KBM-7 (cell line): ENCODE measurements around the gene RBFOX2.

Source experiments
- DNase-seq: peaks from one replicate; pipeline ENCODE4 v3.0.0-alpha.2; 2015
- in situ Hi-C: fragments of 300-500 bp; cut with MboI; formaldehyde crosslinking; loops from 2 replicates; pipeline ENCODE4 v1.14.3; 2020; ENCODE audit warnings: low sequenced_read_pairs, low pct_unique_long_range_greater_than_20kb, mixed read lengths

RBFOX2 gene

DNA sequence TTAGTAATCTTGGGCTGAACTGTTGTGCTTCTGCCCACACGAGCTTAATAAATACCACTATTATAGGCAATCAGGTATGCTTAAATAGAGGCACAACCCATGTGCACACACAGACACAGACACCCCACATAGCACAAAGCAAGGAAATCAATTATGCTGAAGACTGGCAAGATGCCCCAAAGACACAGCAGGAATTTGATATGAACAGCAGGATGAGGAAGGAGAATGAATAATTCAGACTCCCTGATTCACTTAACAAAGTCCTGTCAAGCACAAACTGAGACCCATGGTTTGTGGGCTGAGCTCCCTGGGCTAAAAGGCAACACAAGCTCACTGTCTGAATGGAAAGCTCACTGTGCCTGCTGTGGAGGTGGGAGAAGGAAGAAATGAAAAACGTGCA is 42.5 kb downstream of the RBFOX2 start:
- in situ Hi-C loops, result no loop called here

DNA sequence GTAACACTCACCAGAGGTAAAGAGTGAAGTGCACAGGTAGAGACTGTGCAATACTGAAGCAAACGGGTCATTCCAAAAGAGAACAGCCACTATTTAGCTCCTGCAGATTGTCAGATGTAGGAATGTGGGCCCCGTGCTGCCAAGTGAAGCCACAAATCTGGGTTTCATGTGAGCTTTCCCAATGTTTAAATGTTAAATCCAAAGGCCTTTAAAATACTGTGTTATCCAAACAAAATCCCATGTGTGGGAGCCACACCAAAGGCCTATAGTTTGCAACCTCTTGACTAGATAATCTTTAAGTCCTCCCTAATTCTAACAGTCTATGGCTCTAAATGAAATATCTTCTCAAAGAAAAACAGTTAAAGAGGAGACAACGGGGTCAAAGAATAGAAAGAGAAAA is 43.3 kb downstream of the RBFOX2 start:
- DNase-seq, result no peak
- in situ Hi-C loops, result no loop called here

More for the DNA sequence above, 42.5 kb downstream of the RBFOX2 start:
- DNase-seq, result no peak

DNA sequence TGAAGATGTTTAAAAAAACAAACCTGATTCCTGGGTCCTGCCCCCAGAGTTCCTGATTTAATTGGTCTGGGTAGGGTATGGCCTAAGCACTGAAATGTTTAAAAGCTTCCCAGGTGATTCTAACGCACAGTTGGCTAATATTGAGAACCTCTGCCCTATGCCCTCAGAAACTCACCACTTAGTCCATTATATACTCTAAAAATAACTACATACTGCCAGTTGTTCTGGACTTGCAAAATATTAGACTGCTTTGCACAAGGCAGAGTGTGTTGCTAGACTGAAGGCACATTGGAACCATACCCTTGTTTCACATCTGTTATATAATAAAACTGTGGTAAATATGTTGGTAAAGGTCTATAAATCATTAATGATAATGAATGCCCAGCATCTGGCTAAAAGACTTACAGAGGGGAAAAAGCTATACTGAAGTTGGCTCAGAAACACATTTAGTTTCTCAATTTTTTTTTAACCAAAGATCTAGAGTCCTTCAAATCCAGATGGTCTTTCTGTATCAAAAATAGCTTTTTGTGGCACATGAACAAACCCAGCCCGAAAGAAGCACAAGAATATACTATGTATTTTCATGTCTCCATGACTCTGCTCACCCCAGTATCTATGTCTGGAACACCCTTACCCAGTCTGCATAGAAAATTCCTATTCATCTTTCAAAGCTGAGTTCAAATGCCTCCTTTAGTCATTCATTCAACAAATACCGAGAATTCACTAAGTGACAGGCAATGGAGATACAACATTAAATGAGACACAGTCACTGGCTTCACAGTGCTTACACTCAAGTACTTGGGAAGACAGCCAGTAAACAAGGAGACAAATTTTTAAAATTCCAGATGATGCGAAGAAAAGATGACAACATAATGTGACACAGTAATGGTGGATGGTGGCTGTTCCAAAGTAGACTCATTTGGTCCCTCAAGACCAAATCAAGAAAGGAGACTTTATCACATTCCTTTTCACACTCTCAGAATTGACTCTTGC is 44.1 kb downstream of the RBFOX2 start:
- no peak for DNase-seq
- in situ Hi-C loops, result no loop called here

DNA sequence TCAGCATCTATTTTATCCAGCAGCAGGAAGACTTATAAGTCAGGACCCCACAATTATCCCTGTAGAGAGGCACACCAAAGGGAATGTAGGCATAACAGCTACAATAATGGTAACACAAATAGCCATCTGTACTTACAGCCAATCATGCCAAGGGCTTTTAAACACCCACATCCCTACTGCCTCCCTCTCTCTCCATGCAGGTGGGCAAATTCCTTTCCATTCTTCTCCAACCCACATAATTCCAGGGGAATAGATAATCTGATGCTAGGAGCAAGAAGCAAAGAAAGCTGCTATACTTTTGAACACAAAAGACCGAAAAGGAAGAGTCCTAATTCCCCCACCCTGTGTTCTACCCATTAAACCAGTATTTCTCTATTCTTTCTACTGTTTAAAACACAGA is 46.7 kb downstream of the RBFOX2 start:
- DNase-seq, result no peak
- in situ Hi-C loops, result no loop called here

DNA sequence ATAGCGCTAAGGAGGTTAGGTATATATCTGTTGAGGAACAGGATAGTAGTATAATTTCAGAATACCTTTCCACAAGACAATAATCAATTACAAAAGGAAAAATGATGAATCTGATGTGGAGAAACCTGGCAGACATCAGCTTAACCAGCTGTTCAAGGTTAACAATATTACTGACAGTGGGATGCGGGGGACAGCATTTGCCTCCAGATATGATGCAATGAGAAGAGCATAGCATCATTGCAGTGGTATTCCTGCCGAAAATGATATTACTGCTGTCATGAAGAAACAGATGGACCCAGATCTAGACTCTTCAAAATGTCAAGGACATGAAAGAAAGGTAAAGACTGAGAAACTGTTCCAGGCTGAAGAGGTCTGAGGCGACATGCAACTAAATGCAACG is 49.7 kb downstream of the RBFOX2 start:
- no peak for DNase-seq
- in situ Hi-C loops, result no loop called here

DNA sequence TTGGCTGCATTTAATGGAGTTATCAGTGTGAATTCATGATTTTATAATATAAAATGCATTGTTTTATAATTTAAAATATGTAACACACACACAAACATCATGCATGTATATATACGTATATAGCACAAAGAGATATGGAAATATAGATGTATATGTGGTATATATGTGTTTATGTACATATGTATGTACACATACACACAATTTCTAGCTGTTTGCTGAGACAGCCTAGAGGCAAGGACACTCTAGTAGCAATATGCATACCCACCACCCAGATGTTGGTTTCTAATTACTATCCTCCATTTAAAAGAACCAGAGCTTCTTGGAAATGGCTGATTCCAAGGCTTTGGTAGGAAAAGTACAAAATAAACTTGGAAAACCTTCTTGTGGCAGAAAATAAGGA is 50.4 kb downstream of the RBFOX2 start:
- in situ Hi-C loops, result no loop called here
- no peak for DNase-seq

DNA sequence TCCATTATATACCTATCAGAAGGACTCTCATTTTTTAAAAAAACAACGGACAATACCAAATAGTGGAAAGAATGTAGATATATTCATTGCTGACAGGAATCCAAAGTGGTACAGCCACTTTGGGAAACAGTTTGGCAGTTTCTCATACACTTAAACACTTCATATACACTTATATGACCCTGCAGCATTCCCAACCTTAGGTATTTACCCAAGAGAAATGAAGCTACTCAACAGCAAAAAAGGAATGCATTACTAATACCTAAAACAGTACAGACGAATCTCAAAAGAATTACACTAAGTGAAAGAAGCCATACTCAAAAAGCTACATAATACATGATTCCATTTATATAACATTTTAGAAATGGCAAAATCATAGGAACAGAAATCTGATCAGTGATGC is 51.5 kb downstream of the RBFOX2 start:
- in situ Hi-C loops, result no loop called here
- DNase-seq, result no peak

DNA sequence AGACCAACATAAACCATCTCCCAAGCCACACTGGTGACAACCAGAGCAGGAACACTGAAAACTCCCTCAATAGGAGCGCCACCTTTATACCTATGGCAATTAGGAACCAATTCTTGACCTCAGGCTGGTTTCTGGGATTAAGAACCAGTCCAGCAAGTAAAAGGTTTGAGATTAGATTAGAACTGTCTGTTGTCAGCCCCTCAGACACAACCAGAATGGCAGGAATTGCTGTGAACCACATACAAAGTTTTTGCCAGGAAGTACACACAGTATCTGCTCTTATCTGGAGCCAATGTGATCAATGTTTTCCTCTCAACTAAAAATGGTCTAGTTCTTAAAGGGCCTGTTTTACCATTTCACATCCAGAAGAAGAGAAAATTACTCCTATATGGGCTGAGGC is 55.2 kb downstream of the RBFOX2 start:
- in situ Hi-C loops, result no loop called here
- DNase-seq, result no peak

DNA sequence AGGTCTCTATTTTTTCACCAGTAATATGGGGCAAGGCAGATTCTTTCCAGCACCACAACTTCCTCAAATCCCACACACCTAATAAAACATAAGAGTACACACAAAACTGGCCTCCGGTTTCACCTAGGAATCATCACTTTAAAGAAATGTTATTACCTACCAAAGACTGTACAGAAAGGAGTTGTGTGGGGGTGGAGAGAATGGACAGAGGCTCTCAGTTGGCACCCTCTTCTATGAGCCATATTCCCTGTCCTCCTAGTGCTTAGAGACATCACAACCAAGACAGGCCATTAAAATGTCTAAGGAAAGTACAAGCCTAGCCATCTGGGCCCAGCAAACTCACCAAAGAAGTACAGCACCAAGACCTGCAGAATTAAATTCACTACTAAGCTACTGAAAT is 56.1 kb downstream of the RBFOX2 start:
- peak; percentile 44 for DNase-seq
- in situ Hi-C loops, result no loop called here

DNA sequence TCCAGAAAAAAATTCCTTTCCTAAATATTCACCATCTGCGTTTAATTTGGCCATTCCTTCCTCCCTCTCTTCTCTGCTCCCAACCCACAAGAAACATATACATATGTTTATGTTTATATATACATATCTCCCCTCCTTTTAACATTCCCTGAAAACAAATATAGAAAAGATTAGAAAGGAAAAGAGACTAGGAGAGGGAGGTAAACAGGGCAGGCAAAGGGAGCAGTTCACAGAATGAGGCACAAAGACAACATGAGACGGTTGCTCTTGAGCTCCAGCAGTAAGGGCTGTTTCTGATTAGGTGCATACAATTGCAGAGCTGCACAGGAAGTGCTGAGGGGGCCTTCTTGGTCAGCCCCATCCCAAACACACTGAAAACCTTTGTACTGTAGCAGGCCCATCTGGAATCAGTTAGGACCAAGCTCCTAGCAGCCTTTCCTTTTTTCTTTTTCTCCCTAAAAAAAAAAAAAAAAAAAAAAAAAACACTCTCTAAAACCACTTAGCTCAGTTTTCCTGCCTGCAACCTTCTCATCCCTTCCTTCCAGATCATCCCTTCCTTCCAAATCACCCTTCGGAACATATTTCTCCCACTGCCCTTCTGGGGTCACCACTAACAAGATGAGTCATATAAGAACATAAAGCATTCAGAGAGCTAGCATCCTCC is 57.0 kb downstream of the RBFOX2 start:
- DNase-seq, result no peak
- in situ Hi-C loops, result no loop called here

DNA sequence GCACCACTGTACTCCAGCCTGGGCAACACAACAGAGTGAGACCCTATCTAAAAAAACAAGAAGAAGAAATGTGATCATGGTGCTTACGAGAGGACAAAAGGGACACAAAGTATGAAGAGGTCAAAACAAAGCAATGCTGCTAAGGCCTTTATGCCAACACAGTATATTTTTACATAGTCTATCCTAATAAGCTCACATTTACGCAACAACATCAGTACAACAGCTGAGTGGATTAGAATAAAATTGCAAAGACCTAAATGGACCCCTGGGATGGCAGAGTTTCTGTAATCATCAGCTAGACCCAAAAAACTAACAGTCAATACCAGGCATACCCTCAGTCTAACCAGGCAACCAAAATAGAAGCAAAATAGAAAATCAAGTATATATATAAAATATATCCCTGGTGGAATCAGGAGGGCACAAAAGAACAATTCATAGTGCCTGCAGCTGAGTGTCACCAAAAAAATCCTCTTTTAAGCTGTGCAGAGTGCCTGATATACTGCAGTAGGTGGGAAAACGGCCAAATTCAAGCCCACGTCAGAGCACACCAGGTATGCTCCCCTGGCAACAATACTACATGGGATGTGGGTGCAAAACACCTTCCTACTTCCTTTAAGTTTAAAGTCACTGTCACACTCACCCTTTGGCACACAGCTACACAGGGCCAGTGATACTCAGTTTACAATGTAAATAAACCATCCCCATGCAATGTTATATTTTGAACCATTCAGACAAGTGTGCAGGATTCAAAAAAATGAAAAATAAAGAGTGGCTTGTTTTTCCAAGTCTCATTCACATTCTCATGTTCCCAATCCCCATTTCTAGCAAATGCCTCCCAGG is 57.8 kb downstream of the RBFOX2 start:
- in situ Hi-C loops, result no loop called here

DNA sequence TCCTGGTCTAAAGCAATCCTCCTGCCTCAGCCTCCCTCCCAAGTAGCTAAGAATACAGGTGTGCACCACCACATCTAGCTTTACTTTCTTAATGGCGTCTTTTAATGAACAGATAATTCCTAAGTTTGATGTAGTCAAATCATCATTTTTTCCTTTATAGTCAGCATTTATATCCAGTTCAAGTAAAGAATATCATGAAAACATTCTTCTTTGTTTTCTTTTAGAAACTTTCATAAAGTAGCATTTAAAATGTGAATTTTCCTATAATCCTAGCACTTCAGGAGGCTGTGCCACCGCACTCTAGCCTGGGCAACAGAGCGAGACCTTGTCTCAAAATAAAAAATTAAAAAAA is 61.6 kb downstream of the RBFOX2 start:
- no peak for DNase-seq
- in situ Hi-C loops, result no loop called here

More for the DNA sequence above, 57.8 kb downstream of the RBFOX2 start:
- DNase-seq, result no peak

DNA sequence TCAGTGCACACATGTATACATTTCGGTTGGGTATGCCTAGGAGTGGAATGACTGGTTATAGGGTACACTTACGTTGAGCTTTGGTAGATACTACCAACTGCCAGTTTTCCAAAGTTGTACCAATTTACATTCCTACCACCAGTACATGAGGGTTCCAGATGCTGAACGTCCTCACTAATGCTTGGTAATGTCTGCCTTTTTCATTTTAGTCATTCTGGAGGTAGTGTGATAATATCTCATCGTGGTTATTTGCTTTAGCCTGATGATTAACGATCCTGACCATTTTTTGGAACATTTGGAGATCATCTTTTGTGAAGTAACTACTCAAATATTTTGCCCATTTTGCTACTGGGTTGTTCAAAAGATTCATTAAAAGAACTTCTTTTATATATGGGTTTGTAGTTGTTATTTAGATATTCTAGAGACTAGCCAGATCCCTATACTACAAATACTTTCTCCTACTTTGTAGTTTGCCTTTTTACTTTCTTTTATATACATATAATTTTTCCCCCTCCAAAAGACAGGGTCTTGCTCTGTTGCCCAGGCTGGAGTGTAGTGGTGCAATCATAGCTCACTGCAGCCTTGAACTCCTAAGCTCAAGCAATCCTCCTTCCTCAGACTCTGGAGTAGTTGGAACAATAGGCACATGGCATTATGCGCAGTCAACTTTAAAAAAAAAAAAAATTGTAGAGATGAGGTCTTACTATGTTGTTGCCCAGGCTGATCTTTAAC is 62.1 kb downstream of the RBFOX2 start:
- no peak for DNase-seq
- in situ Hi-C loops, result no loop called here

DNA sequence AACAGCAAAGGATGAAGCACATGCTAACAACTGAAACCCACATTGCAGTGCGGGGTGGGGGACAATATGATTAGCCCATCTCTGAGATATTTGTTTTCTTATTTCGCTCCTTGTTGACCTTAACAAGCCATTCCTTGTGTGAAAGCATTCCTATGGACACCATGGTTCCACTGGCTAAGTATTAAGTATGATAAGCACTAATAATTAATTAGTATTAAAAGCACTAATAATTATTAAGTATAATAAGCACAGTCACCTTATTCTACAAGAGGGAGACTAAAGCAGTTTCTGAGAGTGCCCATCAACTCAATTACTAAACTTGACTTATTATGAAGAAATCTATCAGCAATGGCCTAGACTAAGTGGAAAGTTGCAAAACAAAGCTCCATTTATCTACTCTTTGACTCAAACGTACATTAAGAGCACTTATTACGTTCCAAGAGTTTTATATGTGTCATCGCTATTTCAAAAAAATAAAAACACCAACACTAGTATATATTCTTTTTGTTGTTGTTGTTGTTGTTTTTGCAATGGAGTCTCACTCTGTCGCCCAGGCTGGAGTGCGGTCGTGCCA is 65.3 kb downstream of the RBFOX2 start:
- no peak for DNase-seq
- in situ Hi-C loops, result no loop called here

DNA sequence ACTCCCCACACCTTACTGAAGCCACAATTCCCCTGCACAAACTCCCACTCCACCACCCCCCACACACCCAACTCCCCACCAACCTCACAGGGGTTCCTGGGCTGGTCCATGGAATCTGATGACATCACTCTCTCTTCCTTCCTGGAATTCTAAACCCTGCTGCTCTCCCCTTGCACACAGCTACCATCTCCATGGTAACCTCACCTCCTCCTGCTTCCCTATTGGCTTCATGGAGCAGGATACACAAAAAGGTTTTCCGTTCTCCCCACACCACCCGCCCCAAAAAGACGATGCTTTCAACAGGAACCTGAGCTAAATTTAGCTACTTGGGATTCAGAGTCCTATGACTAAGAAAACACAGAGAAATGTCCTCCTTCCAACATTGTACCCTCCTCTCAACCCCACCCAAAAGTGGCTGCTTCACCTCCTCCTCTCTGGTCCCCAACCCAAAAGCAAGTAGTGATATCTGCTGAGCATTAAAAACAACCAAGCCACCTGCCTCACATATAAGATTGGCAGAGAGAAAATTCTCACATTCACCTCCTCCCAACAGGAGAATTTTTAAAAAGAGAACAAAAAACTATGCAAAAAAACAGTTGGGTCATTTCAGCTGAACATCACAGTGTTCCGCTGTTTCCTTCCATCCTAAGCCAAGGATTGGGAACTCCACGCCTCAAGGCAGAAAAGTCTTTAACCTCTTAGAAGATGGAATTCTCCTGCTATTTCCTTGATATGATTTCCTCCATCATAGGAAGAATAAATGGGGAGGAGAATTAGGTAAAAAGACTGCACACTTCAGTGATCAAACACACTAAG is 66.9 kb downstream of the RBFOX2 start:
- in situ Hi-C loops, result no loop called here
- no peak for DNase-seq

DNA sequence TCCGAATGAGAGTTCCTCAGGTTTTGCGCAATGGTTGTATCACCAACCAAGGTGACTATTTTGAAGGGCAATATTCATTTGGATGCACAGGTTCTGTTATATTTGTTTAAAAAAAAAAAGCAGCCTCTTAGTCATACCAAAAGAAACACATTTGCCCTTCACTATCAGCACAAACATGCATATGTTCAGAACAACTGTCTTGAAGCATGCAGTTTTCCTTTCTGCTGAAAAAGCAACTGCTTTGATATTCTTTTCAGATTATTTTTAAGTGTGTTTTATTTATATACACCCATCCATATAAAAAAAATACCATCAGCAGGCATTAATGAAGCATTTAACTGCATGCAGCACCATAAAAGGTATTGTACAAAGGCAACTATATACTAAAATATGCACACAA is 67.8 kb downstream of the RBFOX2 start:
- DNase-seq, result no peak
- in situ Hi-C loops, result no loop called here

DNA sequence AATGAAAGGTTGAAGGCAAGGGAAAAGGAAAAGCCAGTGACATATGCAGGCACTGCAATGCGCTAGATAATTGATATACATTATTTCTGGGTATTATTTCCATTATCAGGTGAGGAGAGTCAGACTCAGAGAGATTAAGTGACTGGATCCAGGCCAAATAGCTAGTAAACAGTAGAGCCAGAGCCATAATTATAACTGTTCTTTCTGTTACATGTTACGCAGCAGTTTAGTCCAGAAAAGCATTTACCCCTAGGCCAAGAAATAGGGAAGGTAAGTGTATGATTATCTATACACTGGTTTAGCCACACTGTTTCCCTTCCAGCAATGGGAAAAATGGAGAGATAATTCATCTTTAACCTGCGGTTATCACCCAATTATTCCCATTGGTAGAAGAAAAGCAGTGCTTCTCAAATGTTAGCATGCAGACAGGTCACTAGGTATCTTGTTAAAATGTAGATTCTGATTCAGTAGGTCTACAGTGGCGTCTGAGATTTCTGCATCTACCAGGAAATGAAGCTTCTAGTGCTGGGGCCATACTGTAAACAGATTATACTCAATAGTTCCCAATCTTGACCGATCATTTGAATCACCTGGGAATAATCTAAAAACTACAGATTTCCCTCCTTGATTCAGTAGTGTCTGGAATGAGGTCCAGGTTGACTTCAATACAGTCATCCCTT is 69.4 kb downstream of the RBFOX2 start:
- DNase-seq, result no peak
- in situ Hi-C loops, result no loop called here

DNA sequence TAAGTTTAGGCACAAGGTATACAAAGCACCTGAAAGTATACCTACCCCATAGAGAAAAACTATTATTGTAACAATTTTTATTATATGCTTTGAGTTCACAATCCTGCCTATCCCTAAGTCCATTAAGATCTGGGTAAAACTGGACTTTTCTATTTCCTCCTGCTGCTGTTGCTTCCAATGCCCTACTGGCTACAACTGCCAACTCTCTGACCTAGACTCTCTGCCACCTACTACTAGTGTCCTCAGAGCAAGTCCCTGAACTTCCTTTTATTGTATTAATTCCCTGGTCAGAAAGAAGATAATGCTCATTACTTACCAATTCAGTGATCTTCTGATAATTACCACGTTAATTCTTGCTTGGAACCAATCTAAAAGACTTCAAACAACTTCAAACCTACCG is 70.3 kb downstream of the RBFOX2 start:
- in situ Hi-C loops, result no loop called here
- DNase-seq, result no peak
